ENCODE measurements around the gene PRR23E. TPM values are rescaled to one million over a fixed set of nuclear protein-coding genes. Genes with fewer than 3 reads are reported as not detected.

PRR23E gene
- total RNA-seq, 1 donor from 2014 or later = not detected

- H3K9me3 ChIP-seq = no peaks in the 10 kb centered on the region
- no peaks in the 10 kb centered on the region for H3K36me3 ChIP-seq
- no peak for TF ChIP-seq CTCF (IDR thresholded peaks at IDR 0.05)
- H3K27ac ChIP-seq = no peak overlapping the region
- no peak overlapping the region for H3K4me3 ChIP-seq
- peaks cover 9% of the 10 kb centered on the region for H3K27me3 ChIP-seq (ENCODE audit: low read depth)
- no peak for DNase-seq
- intact Hi-C loops (cut with DNase I) = no loop called here
- no peak for ATAC-seq
- no peaks in the 10 kb centered on the region for H3K4me1 ChIP-seq
These were observed 3.1 kb downstream of the PRR23E start for GRCh38 chr3:127196002-127196401.

- intact Hi-C loops (cut with DNase I) = no loop called here
- TF ChIP-seq CTCF (IDR thresholded peaks at IDR 0.05) = no peak
- Histone ChIP-seq H3K4me1 (no peaks in the 10 kb centered on the region), H3K4me3 (no peak overlapping the region), H3K36me3 (no peaks in the 10 kb centered on the region), H3K27ac (no peak overlapping the region), H3K9me3 (no peaks in the 10 kb centered on the region), H3K27me3 (ENCODE audit: low read depth) (peaks cover 9% of the 10 kb centered on the region)
- DNase-seq = no peak
- peak in 1 of 2 donors; percentile 17 for ATAC-seq
These were observed 3.8 kb downstream of the PRR23E start for GRCh38 chr3:127196466-127197299.

GRCh38 chr3:127197300-127198189 is 4.6 kb downstream of the PRR23E start:
- Histone ChIP-seq H3K4me3 (no peak overlapping the region), H3K27me3 (ENCODE audit: low read depth) (peaks cover 9% of the 10 kb centered on the region), H3K27ac (no peak overlapping the region), H3K9me3 (no peaks in the 10 kb centered on the region), H3K36me3 (no peaks in the 10 kb centered on the region), H3K4me1 (no peaks in the 10 kb centered on the region)
- DNase-seq (no peak), ATAC-seq (no peak)
- intact Hi-C loops (cut with DNase I) = no loop called here
- TF ChIP-seq CTCF (IDR thresholded peaks at IDR 0.05) = no peak

GRCh38 chr3:127200086-127200691 is 7.3 kb downstream of the PRR23E start:
- H3K4me3 ChIP-seq = no peak overlapping the region
- H3K27me3 ChIP-seq (ENCODE audit: low read depth) = peaks cover 9% of the 10 kb centered on the region
- intact Hi-C loops (cut with DNase I) = no loop called here
- H3K4me1 ChIP-seq = no peaks in the 10 kb centered on the region
- ATAC-seq = no peak
- no peaks in the 10 kb centered on the region for H3K9me3 ChIP-seq
- no peak for TF ChIP-seq CTCF (IDR thresholded peaks at IDR 0.05)
- H3K27ac ChIP-seq = no peak overlapping the region
- no peak for DNase-seq
- no peaks in the 10 kb centered on the region for H3K36me3 ChIP-seq

GRCh38 chr3:127203024-127203423 is 10.1 kb downstream of the PRR23E start:
- Histone ChIP-seq H3K27me3 (ENCODE audit: low read depth) (peaks cover 9% of the 10 kb centered on the region), H3K4me3 (no peak overlapping the region), H3K27ac (no peak overlapping the region), H3K9me3 (no peaks in the 10 kb centered on the region), H3K4me1 (no peaks in the 10 kb centered on the region), H3K36me3 (no peaks in the 10 kb centered on the region)
- ATAC-seq (no peak), DNase-seq (no peak)
- intact Hi-C loops (cut with DNase I) = no loop called here
- TF ChIP-seq CTCF (IDR thresholded peaks at IDR 0.05) = no peak

Data from lower lobe of right lung (tissue), 2 donors.